Astrocyte (in vitro differentiated cells and primary cell): ENCODE data around the gene TEX55.

Experiments
- EZH2 ChIP-seq: IDR thresholded peaks from 2 replicates; pipeline ENCODE4 v1.6.1; 2012; ENCODE audit warnings: mild to moderate bottlenecking, low read length, inconsistent platforms; ENCODE audit not compliant: insufficient read depth
- TF ChIP-seq, protein P1 (sequence below): IDR thresholded peaks from 2 replicates; pipeline ENCODE4 v1.5.1; 2011; ENCODE audit warnings: low read depth, mild to moderate bottlenecking, inconsistent platforms, low read length, moderate library complexity; ENCODE audit not compliant: insufficient read depth

GRCh38 chr3:119148493-119149180 is 2.7 kb downstream of the TEX55 start:
- TF ChIP-seq, protein P1, sequence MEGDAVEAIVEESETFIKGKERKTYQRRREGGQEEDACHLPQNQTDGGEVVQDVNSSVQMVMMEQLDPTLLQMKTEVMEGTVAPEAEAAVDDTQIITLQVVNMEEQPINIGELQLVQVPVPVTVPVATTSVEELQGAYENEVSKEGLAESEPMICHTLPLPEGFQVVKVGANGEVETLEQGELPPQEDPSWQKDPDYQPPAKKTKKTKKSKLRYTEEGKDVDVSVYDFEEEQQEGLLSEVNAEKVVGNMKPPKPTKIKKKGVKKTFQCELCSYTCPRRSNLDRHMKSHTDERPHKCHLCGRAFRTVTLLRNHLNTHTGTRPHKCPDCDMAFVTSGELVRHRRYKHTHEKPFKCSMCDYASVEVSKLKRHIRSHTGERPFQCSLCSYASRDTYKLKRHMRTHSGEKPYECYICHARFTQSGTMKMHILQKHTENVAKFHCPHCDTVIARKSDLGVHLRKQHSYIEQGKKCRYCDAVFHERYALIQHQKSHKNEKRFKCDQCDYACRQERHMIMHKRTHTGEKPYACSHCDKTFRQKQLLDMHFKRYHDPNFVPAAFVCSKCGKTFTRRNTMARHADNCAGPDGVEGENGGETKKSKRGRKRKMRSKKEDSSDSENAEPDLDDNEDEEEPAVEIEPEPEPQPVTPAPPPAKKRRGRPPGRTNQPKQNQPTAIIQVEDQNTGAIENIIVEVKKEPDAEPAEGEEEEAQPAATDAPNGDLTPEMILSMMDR: no peak
- no peak for TF ChIP-seq EZH2
